H9 (cell line): Measurements from ENCODE around the gene SH3BGRL3. TPM values are rescaled to one million over a fixed set of nuclear protein-coding genes. Genes with fewer than 3 reads are reported as not detected.
"Not testable (repeated sequence)": the region's sequence is repeated elsewhere in the genome, so short reads cannot be mapped to it uniquely, and the experiment has no call there.

Source experiments
- DNase-seq: peaks from one replicate; pipeline ENCODE4 v3.0.0-alpha.2; 2017
- H2AFZ ChIP-seq: one replicate; pipeline ENCODE4 v1.6.1; 2013; ENCODE audit warnings: mild to moderate bottlenecking, low read length, control low read depth, moderate library complexity
- H2AK5ac ChIP-seq: 2 replicates; pipeline ENCODE4 v1.6.1; 2013; ENCODE audit warnings: low read length, control low read depth, mixed read lengths; ENCODE audit not compliant: insufficient read length
- H2BK120ac ChIP-seq: one replicate; pipeline ENCODE4 v1.6.1; 2013; ENCODE audit warnings: low read depth, mild to moderate bottlenecking, low read length, control low read depth, inconsistent platforms; ENCODE audit not compliant: poor library complexity, severe bottlenecking
- H2BK12ac ChIP-seq: 2 replicates; pipeline ENCODE4 v1.6.1; 2013; ENCODE audit warnings: low read length, control low read depth, mixed read lengths, low read depth; ENCODE audit not compliant: insufficient read length
- H2BK15ac ChIP-seq: 2 replicates; pipeline ENCODE4 v1.6.1; 2013; ENCODE audit warnings: low read depth, low read length, control low read depth
- H2BK20ac ChIP-seq: one replicate; pipeline ENCODE4 v1.6.1; 2013; ENCODE audit warnings: low read depth, mild to moderate bottlenecking, low read length, control low read depth, inconsistent platforms; ENCODE audit not compliant: poor library complexity, severe bottlenecking
- H2BK5ac ChIP-seq: 2 replicates; pipeline ENCODE4 v1.6.1; 2013; ENCODE audit warnings: low read length, control low read depth, mixed read lengths; ENCODE audit not compliant: insufficient read length
- H3K14ac ChIP-seq: 2 replicates; pipeline ENCODE4 v1.6.1; 2013; ENCODE audit warnings: low read length, control low read depth; ENCODE audit not compliant: insufficient read depth
- H3K18ac ChIP-seq: 2 replicates; pipeline ENCODE4 v1.6.1; 2013; ENCODE audit warnings: low read depth, mild to moderate bottlenecking, mixed read lengths, low read length, control low read depth; ENCODE audit not compliant: insufficient read length
- H3K23ac ChIP-seq: 2 replicates; pipeline ENCODE4 v1.6.1; 2013; ENCODE audit warnings: low read length, control low read depth, mixed read lengths, low read depth; ENCODE audit not compliant: insufficient read length
- H3K23me2 ChIP-seq: 2 replicates; pipeline ENCODE4 v1.6.1; 2013; ENCODE audit warnings: low read depth, mild to moderate bottlenecking, mixed read lengths, low read length, control low read depth; ENCODE audit not compliant: insufficient read length, poor library complexity, severe bottlenecking
- H3K27ac ChIP-seq: 2 replicates; pipeline ENCODE4 v1.5.1; 2013; ENCODE audit warnings: low read length, control low read depth, mixed read lengths, low read depth; ENCODE audit not compliant: insufficient read length
- H3K27me3 ChIP-seq: 2 replicates; pipeline ENCODE4 v1.6.1; 2013; ENCODE audit warnings: low read length, control low read depth, inconsistent platforms; ENCODE audit not compliant: insufficient read depth
- H3K4ac ChIP-seq: 2 replicates; pipeline ENCODE4 v1.6.1; 2013; ENCODE audit warnings: low read depth, mild to moderate bottlenecking, control low read depth, inconsistent platforms, low read length, moderate library complexity
- H3K4me1 ChIP-seq: 2 replicates; pipeline ENCODE4 v1.6.1; 2013; ENCODE audit warnings: low read length, control low read depth, inconsistent platforms; ENCODE audit not compliant: insufficient read depth
- H3K4me2 ChIP-seq: 2 replicates; pipeline ENCODE4 v1.6.1; 2013; ENCODE audit warnings: low read length, control low read depth, mixed read lengths; ENCODE audit not compliant: insufficient read length, insufficient read depth
- H3K56ac ChIP-seq: 2 replicates; pipeline ENCODE4 v1.6.1; 2013; ENCODE audit warnings: low read depth, mild to moderate bottlenecking, mixed read lengths, low read length, control low read depth; ENCODE audit not compliant: insufficient read length
- H3K79me1 ChIP-seq: 2 replicates; pipeline ENCODE4 v1.6.1; 2013; ENCODE audit warnings: low read depth, mild to moderate bottlenecking, moderate library complexity, low read length, control low read depth, inconsistent platforms; ENCODE audit not compliant: insufficient read depth, poor library complexity, severe bottlenecking
- H3K79me2 ChIP-seq: 2 replicates; pipeline ENCODE4 v1.6.1; 2013; ENCODE audit warnings: low read length, control low read depth, inconsistent platforms; ENCODE audit not compliant: insufficient read depth
- H3K9ac ChIP-seq: 2 replicates; pipeline ENCODE4 v1.6.1; 2013; ENCODE audit warnings: low read length, control low read depth, mixed read lengths; ENCODE audit not compliant: insufficient read length; ENCODE audit errors: extremely low read depth
- H3K9me3 ChIP-seq: one replicate; pipeline ENCODE4 v1.6.1; 2013; ENCODE audit warnings: low read depth, low read length, inconsistent platforms; ENCODE audit not compliant: control insufficient read depth
- H3T11ph ChIP-seq: one replicate; pipeline ENCODE4 v1.6.1; 2013; ENCODE audit warnings: mild to moderate bottlenecking, low read length, control low read depth, inconsistent platforms
- H4K20me1 ChIP-seq: one replicate; pipeline ENCODE4 v1.6.1; 2013; ENCODE audit not compliant: control insufficient read depth, insufficient read length, insufficient read depth
- H4K5ac ChIP-seq: 2 replicates; pipeline ENCODE4 v1.6.1; 2013; ENCODE audit warnings: low read depth, mild to moderate bottlenecking, mixed read lengths, low read length, control low read depth; ENCODE audit not compliant: insufficient read length
- H4K8ac ChIP-seq: replicated peaks from 2 replicates; pipeline ENCODE4 v1.6.1; 2013; ENCODE audit warnings: low read length, control low read depth, mixed read lengths, low read depth; ENCODE audit not compliant: insufficient read length
- H4K91ac ChIP-seq: 2 replicates; pipeline ENCODE4 v1.6.1; 2013; ENCODE audit warnings: low read depth, mild to moderate bottlenecking, moderate library complexity, mixed read lengths, low read length, control low read depth; ENCODE audit not compliant: insufficient read length
- H3K27ac Mint-ChIP-seq, 3 experiments: 2 replicates in 2 of 3; 3 replicates in 1 of 3; pipeline ENCODE4 v1.8.0; 2020 to 2021; ENCODE audit warnings: mixed read lengths in 3 of 3, mild to moderate bottlenecking in 1 of 3, moderate library complexity in 1 of 3
- H3K27me3 Mint-ChIP-seq: 2 replicates; pipeline ENCODE4 v1.8.0; 2021; ENCODE audit warnings: low read depth, mild to moderate bottlenecking, moderate library complexity, mixed read lengths
- H3K36me3 Mint-ChIP-seq, 3 experiments: 2 replicates in 2 of 3; 3 replicates in 1 of 3; pipeline ENCODE4 v1.8.0; 2020 to 2021; ENCODE audit warnings: low read depth in 3 of 3, mixed read lengths in 3 of 3; ENCODE audit not compliant: insufficient read depth in 1 of 3
- H3K4me1 Mint-ChIP-seq, 2 experiments: 2 replicates each; pipeline ENCODE4 v1.8.0; 2020; ENCODE audit warnings: mixed read lengths in 2 of 2
- H3K4me3 Mint-ChIP-seq, 2 experiments: 2 replicates in 1 of 2; 3 replicates in 1 of 2; pipeline ENCODE4 v1.8.0; 2020 to 2021; ENCODE audit warnings: mild to moderate bottlenecking in 2 of 2, mixed read lengths in 2 of 2, moderate library complexity in 1 of 2
- H3K9me3 Mint-ChIP-seq, 2 experiments: 2 replicates in 1 of 2; 3 replicates in 1 of 2; pipeline ENCODE4 v1.8.0; 2020; ENCODE audit warnings: mild to moderate bottlenecking in 2 of 2, mixed read lengths in 2 of 2, moderate library complexity in 1 of 2
- WGBS: extraction: QIAGEN DNeasy Blood & Tissue Kit; methylation state at CpG from one replicate; pipeline ENCODE4 v1.1.7; 2013; ENCODE audit warnings: missing lambda C conversion rate, low lambda C conversion rate, mixed read lengths; ENCODE audit not compliant: insufficient read length; ENCODE audit errors: extremely low coverage; 5-methylcytosine and 5-hydroxymethylcytosine counted together
- total RNA-seq: library from RNA; stranded (reverse); gene quantifications from 2 replicates; pipeline ENCODE4 v1.2.1, GENCODE V29; 2021
- TF ChIP-seq, protein P1 (sequence below): fragments of 200-600 bp; sonication (generic); conservative IDR thresholded peaks from 3 replicates; pipeline ENCODE4 v1.8.0; 2021; ENCODE audit warnings: antibody characterized with exemption, mild to moderate bottlenecking

SH3BGRL3 gene
- total RNA-seq, 1 experiment from 2014 or later = 86.3 TPM

DNA sequence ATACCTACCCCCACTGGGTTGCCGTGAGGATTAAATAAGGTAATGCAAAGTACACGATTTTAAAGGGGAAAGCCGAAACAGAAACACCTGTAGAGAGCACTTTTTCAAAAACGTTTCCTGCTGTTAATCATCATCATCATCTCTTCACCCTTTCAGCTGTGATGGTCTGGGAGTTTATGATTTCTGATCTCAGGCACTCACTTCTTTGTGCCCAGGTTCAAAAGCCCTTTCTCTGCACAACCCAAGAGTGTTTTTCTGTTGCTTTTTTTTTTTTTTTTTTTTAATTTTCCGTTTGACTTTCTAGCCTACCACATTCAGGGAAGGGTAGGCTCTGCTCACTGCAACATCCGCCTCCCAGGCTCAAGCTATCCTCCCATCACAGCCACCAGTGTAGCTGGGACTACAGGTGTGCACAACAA lies 27.5 kb downstream of the SH3BGRL3 start:
- Mint-ChIP-seq H3K9me3 (no peaks in the 10 kb centered on the region), H3K27ac (no peak overlapping the region), H3K4me1 (peaks cover 16 to 17% of the 10 kb centered on the region in 2 experiments), H3K36me3 (no peaks in the 10 kb centered on the region), H3K4me3 (peak overlapping the region; percentile 12 to 99), H3K27me3 (peaks cover 2% of the 10 kb centered on the region; the same call in 1 of the 2 replicates)
- Histone ChIP-seq H3K79me1 (no peaks in the 10 kb centered on the region), H3K9ac (peak overlapping the region; percentile 68), H3K4me2 (peak overlapping the region; percentile 64), H4K91ac (no peak overlapping the region), H3K56ac (no peak overlapping the region), H2BK120ac (no peak overlapping the region), H3K27me3 (no peaks in the 10 kb centered on the region), H2AFZ (peak overlapping the region; percentile 72), H3K4me1 (0 out of 2 replicates have a peak, but pooled peaks cover 3% of the 10 kb centered on the region), H4K5ac (no peak overlapping the region), H3K23me2 (peaks cover 3% of the 10 kb centered on the region), H3K27ac (no peak overlapping the region), H2BK15ac (no peak overlapping the region), H3K18ac (no peak overlapping the region), H3K23ac (no peak overlapping the region), H2BK5ac (no peak overlapping the region), H3K4ac (no peak overlapping the region), H4K20me1 (no peaks in the 10 kb centered on the region), H2AK5ac (no peak overlapping the region), H4K8ac (no peak overlapping the region), H3K14ac (no peak overlapping the region), H3K9me3 (no peaks in the 10 kb centered on the region), H3T11ph (no peak overlapping the region), H2BK12ac (no peak overlapping the region), H2BK20ac (no peak overlapping the region), H3K79me2 (no peaks in the 10 kb centered on the region)
- WGBS = no CpG with 5 or more reads among the region's 6 CpGs
- DNase-seq = no peak
- TF ChIP-seq, protein P1, sequence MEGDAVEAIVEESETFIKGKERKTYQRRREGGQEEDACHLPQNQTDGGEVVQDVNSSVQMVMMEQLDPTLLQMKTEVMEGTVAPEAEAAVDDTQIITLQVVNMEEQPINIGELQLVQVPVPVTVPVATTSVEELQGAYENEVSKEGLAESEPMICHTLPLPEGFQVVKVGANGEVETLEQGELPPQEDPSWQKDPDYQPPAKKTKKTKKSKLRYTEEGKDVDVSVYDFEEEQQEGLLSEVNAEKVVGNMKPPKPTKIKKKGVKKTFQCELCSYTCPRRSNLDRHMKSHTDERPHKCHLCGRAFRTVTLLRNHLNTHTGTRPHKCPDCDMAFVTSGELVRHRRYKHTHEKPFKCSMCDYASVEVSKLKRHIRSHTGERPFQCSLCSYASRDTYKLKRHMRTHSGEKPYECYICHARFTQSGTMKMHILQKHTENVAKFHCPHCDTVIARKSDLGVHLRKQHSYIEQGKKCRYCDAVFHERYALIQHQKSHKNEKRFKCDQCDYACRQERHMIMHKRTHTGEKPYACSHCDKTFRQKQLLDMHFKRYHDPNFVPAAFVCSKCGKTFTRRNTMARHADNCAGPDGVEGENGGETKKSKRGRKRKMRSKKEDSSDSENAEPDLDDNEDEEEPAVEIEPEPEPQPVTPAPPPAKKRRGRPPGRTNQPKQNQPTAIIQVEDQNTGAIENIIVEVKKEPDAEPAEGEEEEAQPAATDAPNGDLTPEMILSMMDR = no peak

DNA sequence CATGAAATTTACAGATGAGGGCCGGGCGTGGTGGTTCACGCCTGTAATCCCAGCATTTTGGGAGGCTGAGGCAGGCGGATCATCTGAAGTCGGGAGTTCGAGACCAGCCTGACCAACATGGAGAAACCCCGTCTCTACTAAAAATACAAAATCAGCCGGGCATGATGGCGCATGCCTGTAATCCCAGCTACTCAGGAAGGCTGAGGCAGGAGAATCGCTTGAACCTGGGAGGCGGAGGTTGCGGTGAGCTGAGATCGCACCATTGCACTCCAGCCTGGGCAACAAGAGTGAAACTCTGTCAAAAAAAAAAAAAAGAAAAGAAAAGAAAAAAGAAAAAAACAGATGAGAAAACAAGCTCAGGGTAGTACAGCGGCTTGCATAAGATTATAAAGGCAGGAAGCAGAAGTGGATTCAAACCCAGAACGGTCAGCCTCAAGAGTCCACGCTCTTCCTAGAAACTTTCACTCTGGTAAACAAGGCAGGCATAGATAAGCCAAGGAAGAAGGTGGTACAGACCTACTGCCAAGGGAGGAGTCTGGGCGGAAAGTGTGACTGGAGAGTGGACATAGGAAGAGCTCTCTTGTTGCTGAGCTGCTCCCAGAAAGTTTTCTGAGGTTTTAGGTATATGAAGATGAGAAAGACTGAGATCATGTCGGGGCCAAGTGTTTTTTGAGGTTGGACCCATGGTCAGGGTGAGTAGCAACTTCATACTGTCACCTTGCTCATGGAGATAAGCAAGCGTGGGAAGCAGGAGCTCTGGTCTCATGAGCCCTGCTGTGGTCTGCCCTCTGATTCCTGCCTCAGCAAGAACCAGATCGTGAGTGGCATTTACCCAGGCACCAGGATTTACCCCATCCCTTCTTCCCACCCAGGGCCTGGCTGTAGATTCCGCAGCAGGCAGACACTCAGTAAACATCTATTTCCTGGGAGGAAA lies 28.3 kb downstream of the SH3BGRL3 start:
- H2BK20ac ChIP-seq, H3K79me1 ChIP-seq, H3T11ph ChIP-seq, H3K9me3 ChIP-seq, H3K4me1 ChIP-seq, H3K23me2 ChIP-seq, H4K8ac ChIP-seq, H2AFZ ChIP-seq, H3K4me2 ChIP-seq, H2BK15ac ChIP-seq, H3K23ac ChIP-seq, H4K5ac ChIP-seq, H3K9me3 Mint-ChIP-seq, H3K27me3 Mint-ChIP-seq, DNase-seq, H3K4me3 Mint-ChIP-seq, H3K14ac ChIP-seq, H3K36me3 Mint-ChIP-seq, H4K20me1 ChIP-seq, H3K4ac ChIP-seq, H3K18ac ChIP-seq, H2BK12ac ChIP-seq, H3K9ac ChIP-seq, H3K27me3 ChIP-seq, H3K79me2 ChIP-seq, H2AK5ac ChIP-seq, H4K91ac ChIP-seq, H3K56ac ChIP-seq, H3K27ac ChIP-seq, H2BK120ac ChIP-seq, H2BK5ac ChIP-seq: not testable (repeated sequence)
- peaks cover 16 to 17% of the 10 kb centered on the region in 2 experiments for H3K4me1 Mint-ChIP-seq
- peak overlapping the region in 1 of 3 experiments; percentile 7; a peak in 2 of 7 replicates for H3K27ac Mint-ChIP-seq
- no CpG with 5 or more reads among the region's 21 CpGs for WGBS
